ENCODE data around the gene OS9.

Gene OS9

DNA sequence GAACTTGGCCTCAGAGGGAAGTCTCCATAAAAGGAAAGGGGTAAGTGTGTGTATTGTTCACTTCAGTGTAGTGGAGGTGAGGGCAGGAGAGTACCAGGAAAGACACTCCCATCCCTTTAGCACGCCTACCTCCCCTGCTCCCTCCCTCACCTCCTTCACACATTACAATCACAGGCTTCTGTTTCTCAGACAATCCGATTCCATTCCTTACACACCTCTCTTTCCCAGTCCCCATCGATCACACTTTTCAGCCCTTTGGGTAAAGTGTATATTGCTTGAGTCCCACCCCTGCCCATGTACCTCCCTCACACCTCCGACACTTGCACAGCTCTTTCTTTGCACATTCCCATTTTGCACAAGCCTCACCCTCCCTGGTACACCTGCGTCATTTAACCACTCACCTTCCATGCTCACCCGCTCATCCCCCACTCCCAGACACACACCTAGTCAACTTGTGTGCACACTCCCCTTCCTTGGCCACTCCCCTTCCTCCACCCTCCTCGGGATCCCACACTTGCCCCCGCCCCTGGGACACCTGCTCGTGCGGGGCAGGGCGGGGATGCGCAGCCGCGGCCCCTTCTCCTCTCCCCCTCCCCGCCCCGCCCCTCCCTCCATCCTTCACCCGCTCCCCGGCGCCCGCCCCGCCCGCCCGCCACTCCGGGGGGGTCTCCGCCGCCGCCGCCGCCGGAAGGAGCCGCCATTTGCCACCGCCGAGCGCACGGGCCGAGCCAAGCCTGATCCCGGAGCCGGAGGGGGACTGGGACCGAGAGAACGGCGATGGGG, 60.7 kb downstream of the OS9 start, which contains the start of gene MARCHF9:
MARCHF9 (plus strand) TSS at position 693 of the 783 bp plus-strand sequence. CDS start 426 bp downstream, outside the sequence.
- DNase-seq: peak; percentile 77

DNA sequence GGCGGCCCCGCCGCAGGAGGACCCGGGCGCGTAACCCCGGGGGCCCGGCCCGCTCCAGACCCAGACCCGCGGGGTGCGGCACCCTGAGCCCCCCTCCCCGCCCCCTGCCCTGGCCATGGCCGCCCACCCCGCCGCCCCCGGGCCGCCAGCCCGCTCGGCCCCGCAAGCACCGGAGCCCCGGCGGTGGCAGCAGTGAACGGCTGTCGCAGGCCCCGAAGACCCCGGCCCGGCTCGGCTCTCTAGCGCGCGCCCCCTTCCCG, 61.2 kb downstream of the OS9 start:
- DNase-seq: no peak

DNA sequence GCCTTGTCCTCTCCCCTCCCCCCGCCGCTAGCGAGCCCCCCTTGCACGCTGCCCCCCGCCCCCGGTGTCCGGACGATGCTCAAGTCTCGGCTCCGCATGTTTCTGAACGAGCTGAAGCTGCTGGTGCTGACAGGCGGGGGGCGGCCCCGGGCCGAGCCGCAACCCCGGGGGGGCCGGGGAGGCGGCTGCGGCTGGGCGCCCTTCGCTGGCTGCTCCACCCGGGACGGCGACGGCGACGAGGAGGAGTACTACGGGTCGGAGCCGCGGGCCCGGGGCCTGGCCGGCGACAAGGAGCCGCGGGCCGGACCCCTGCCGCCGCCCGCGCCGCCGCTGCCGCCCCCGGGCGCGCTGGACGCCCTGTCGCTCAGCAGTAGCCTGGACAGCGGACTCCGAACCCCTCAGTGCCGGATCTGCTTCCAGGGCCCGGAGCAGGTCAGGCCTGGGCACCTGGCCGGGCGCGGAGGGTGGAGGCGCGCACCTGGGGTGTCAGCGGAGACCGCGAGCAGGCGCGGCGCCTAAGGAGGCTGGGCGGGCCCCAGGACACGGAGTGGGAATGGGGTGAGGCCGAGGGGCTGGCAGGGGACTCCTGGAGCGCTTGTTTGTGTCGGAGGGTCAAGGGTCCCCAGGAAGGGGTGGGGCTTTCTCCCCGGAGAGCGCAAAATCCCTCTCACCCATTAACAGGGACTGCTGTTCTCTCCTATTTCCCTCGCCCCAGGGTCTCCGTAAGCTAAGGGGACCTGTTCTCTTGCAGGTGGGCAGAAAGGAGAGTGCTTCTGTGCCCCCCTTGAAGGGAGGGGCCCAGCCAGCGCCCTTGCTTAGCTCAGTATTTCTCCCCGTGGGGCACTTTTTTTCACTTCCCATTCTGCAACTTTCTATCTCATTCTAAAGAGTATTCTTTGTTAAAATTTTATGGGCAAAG, 61.8 kb downstream of the OS9 start:
- peak; percentile 43 for DNase-seq

DNA sequence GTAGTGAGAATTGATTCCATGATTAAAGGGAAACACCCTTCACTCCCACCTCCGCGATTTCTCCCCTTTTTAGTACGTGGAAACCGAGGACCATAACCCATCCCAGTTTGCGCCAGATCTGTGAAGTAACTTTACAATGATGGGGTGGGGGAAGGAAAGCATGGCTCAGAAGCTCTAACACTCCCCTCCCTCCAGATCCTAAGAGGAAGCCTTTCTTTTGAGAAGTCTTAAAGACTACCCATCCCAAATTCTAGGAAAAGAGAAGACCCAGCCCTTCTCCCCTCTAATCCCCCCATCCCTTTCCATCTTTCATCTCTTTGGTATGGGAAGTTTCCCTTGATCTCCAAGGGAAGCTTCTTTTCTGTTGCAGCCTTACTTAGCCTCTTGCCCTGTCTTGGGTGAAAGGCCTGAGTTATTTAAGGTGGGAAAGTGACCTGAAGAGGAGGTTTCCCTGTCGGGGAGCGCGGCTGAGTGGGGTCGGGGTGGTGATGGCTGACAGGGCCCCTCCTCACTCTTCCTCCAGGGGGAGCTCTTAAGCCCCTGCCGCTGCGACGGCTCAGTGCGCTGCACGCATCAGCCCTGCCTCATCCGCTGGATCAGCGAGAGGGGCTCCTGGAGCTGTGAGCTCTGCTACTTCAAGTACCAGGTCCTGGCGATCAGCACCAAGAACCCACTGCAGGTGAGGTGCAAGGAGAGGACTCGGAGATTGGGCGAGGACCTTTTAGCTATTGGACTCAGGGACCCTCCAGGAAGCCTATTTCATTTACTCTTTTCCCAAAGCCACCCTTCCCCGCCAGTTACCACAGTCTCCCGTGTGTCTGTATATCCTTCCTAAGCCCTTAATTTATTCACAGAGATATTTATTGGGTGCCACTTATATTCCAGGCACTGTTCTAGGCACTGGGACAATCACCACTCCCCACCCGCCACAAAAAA, 62.7 kb downstream of the OS9 start:
- peak; percentile 88 for DNase-seq

DNA sequence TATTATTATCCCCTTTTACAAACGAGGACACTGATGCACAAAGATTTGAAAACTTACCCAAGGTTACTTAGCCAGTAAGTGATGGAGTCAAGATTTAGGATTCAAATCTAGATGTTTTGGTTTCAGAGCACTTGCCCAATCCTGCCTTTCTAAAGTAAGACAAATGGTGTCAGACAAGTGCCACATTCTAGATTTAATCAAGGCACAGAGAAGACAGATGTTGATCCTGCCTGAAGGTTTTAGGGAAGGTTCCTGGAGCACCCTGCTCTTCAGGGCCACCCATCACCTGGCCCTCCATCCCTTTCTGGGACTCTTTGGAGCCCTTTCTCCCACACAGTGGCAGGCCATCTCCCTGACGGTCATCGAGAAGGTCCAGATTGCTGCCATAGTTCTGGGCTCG, 63.8 kb downstream of the OS9 start:
- no peak for DNase-seq

DNA sequence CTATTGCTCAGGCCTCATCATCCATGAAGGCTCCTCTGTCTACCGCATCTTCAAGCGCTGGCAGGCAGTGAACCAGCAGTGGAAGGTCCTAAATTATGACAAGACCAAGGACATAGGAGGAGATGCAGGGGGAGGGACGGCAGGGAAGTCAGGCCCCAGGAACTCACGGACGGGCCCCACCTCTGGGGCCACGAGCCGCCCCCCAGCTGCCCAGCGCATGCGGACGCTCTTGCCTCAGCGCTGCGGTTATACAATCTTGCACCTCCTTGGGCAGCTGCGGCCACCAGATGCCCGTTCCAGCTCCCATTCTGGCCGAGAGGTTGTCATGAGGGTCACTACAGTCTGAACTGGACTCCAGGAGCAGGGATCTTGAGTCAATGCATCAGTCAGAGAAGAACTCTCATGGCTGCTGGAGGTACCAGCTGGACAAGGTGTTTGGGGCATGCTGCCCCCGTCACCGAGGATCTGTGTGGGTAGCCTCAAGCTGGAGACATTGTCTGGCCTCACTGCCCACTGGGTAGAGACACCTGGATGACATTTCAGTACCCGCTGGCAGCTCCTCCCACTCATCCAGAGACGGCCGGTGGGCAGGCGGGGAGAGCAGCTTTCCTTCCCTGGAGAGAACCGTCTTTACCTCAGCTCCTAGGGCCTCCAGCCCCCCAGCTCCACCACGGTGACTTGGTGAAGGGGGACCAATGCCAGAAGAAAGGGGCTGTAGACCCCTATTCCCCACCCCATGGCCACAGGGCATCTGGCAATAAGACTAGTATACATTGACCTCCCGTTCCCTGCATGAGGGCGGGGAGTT, 64.8 kb downstream of the OS9 start:
- DNase-seq: no peak

DNA sequence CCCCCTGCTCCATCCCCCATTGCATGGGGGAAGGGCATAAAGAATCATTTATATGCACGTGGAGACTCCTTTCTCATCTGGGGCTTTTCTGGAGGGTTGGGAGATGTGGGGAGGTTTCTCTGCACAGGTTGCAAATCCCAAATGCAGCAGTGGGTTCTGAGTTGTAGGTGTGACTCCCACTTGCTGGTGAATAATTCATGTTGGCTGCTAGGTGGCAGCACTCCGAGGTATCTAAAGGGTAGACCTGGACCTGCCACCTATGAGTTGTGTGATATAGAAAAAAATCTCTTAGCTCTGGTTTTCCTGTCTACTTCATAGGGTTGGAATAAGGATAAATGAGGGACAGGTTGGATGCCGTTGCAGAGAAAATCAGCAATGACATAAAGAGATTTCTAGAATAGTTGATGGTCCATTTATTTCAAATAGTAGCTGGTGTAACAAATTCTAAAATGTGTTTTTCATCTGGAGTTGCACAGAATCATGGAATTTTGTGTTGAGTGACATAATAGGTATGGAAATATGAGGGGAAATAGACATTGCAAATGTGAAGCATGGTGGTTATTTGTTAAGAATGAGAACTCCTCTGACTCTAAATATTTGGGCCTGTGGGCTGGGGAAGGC, 65.5 kb downstream of the OS9 start:
- peak; percentile 62 for DNase-seq

DNA sequence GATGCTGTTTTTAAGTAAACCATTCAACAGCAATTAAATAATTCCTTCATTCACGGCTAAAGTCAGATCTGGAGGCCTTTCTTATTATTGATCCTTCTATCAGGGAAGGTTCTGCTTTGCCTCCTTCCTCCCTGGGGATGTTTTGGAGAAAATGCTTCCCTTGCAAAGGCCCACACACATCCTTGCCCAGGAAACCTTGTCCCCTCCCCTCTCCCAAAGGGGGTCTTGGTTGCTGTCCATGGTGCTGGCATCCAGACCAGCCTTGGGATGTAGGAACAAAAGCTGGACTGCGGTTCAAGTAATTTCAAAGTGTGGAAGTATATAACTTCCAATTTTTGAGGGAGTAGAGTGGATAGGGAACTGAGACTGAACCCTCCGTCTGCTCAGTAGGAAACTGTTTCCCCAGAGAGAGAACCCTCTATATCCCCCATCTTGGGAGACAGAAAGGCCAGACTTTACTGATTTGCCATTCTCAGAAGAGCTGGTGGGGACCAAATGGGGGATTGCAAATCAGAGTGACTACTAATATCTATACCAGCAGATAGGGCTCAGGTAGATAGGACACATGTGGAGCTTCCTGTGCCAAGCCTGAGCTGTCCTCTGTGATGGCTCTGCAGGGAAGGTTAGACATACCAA, 66.5 kb downstream of the OS9 start:
- DNase-seq: no peak

DNA sequence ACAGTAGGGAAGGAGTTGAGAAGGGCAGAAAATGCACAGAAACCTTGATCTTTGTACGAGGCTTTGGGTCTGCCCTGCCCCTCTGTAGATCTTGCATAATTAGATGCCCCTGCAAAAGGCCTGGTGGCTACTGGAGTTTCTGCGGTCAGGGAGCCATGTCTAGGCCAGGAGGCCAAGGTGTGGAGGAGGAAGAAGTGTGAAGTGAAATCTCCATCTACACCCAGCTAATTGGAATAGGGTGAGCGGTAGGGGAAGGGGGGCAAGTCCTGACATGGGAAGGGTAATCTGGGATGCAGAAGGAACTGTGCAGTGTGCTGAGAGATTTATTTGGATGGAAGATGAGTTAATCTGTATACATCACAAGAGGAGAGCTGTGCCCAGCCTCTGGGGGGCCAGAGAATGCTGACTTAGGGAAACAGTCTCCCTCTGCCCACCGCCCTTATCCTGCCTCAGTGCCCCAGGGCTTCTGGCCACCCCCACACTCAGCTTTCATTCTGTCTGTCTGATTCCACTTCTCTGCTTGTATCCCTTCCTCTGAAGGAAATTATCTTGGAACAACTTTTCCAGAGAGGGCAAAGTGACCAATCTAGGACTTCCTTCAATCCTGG, 67.6 kb downstream of the OS9 start:
- no peak for DNase-seq

DNA sequence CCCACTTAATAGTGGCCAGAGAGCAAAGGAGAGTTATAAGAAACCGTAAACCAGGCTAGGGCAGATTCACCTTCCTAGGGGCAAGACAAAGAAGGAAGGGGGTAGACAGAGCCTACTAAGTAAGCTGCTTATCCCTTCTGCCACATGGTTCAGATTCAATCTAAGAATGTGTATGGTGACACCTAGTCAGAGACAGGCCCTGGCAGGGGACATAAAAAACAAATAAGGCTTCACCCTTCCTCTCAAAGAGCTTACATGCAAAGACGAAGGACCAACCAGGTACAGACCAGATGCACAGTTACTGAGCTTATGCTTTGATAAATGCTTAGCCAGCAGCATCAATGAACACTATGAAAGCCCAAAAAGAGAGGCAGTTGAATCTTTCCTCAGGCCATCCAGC, 68.5 kb downstream of the OS9 start:
- DNase-seq: no peak

DNA sequence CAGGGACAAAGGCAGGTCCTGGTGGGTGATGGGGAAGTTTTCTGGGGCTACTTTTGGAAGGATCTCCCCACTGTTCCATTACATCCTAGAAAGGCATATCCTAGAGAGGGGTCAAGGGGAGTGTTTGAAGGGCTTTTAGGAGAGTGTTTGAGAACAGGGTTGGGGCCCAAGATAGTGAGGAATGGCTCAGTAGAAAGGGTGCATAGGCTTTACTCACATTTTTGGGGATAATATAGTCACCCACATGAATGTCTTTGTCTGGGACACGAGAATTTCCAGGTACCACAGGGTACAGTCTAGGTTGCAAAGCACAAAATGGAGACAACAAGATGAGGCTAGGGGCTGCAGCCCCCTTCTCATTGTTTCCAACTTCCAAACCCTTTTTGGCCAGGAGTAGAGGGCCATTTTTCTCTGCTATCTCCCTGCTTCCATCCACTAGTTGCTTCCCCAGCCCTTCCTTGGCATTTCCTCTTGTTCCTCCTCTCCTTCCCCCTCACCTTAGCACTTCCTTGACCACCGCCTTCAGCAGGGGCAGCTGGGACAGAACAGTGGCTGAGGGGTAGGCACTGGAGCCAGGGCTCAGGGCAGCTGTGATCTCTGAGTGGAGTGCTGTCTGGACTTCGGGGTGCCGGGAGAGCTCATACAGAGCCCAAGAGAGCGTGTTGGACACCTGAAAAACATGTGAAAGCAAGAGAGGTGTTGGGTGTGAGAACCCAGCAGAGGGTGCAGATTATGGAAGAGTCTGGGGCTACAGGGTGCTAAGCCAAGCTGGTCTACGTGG, 70.1 kb downstream of the OS9 start:
- DNase-seq: no peak

DNA sequence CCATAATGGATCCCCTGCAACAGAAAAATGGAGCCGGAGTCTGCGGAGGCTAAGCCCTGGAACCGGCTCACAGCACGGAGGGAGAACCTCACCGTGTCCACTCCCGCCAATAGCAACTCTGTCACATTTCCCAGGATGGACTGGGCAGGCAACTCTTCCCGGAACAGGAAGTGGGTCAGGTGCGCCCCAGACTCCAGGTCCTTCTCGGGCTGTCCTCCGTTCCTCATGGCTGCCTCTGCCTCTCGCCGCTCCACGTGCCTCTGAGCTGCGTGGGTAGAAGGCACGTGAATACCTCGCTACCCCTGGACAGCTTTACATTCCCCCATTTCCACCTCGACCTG, 70.7 kb downstream of the OS9 start:
- peak; percentile 12 for DNase-seq

DNA sequence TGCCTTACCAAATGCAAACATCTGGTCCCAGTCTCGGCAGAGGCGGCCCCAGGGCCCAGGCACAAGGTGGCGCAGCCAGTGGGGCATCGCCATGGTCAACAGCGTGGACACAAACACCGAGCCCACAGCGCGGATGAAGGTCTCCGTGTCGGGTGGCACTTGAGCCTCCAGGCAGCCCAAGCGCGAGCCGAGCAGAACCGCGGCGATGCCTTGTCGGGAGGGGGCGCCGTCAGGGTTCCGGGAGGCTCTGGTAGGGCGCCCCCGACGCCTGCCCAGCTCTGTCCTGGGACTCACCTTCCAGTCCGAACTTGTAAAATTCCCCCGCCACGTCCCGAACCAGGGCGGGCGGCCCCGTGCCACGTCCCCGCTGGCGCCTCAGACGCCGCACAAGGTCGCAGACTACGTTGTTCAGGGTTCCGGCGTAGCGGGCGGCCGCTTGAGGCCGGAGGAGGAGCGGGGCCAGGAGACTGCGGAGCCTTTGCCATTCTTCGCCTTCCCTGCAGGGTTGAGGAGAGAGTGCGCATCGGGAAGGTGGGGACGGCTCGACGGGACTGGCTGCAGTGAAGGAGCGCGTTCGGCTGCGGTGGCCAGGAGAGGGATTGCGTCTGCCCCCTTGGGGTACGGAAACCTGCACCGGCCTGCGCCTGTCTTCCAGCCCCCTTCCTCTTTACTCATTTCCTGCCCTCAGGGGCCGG, 71.2 kb downstream of the OS9 start:
- DNase-seq: peak; percentile 63

DNA sequence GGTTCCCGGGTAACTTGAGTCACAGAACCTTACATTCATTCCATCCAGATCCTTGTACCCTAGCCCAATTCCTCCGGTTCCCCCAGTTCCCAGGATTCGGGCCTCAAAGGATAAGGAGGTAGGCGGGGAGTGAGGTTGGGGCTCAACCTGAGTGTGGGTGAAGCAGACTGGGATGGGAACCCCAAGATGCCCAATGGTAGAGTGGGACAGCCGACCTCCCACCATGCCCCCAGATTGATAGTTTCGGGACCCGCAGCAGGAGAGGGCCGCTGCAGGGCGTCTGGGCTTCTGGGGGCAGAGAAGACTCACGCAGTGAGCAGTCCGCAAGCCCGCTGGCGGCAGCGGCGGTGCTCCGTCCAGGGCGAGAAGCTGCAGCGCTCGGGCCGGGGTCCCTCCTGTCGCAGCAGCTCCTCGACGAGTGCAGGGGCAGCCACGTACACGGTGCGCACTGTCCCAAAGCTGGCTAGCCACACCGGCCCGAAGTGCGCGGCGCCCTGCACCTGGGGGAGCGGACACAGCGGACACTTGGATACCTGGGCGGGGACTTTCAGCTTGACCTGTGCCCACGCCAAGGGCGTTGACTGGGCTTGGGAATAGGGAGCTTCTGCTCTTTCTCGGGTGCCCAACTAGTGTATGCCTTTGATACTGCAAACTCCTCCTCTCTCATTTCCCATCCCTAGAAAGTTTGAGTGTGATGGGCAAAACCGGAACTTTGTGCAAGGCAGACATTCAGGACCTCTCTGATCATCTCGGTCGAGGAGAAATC, 71.9 kb downstream of the OS9 start:
- DNase-seq: peak; percentile 27

DNA sequence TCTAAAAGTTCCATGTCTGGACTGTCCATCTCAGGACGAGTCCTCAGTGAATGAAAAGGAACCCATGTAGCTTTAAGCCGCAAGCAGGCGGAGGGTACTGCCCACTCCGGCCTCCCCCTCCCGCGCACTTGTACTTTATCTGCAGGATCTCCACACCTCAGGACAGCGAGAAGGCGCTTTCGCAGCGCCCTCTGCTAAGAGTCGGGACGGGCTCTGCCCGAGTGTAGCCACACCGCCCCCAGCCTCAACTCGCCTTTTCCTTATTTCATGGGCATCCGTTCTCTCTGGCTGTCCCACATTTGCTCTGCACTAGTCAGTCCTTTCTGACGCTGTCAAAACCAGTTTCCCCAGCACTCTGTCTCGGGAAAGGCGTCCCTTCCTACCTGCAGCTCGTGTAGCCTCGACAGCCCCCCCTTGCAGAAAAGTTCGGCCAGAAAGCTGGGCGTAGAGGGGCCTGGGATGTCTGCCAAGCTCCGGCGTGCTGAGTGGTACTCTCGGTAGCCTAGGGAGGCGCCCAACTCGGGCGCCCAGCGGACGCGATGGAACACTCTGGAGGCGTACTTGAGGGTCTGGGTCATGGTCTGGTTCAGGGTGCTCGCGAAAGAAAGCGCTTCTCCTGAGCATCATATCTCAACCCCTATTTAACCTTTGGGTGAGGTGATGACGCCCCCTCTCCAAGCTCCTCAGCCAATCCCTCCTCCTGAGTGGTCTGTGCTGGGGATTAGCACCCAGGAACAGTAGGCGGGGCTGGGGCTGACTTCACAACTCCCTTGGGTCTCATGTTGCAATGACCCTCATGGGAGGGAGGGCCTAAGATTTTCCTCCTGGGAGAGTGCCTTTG, 72.8 kb downstream of the OS9 start, which contains the start of gene CYP27B1:
CYP27B1 (minus strand) TSS at position 615 of the 841 bp plus-strand sequence; CDS start at position 578, 37 bp downstream.
- DNase-seq: peak; percentile 49

DNA sequence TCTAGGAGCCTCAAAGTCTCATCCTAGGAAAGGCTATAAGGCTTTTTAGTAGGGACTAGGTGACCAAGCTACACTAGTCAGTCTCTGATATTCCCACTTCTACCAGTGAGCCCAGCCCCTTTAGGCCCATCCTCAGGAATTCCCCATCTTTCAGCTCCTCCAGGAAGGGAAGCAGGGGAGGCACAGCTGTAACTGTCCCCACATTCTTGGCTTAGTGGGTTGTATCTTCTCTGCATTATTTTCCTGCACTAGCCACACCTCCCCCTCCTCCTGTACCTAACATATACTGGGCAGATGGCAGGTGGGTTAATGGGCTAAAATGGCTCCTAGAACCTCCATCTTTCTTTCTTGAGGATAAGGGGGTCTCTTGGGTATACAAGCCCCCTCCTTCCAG, 73.4 kb downstream of the OS9 start:
- DNase-seq: no peak

DNA sequence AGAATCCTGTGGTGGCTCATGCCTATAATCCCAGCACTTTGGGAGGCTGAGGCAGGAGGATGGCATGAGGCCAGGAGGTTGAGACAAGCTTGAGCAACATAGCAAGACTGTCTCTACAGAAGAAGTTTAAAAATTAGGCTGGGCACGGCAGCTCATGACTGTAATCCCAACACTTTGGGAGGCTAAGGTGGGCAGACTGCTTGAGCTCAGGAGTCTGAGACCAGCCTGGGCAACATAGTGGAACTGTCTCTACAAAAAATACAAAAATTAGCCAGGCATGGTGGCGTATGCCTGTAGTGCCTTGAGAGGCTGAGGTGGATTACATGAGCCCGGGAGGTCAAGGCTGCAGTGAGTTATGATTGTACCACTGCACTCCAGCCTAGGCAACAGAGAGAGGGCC, 73.9 kb downstream of the OS9 start:
- DNase-seq: no peak

DNA sequence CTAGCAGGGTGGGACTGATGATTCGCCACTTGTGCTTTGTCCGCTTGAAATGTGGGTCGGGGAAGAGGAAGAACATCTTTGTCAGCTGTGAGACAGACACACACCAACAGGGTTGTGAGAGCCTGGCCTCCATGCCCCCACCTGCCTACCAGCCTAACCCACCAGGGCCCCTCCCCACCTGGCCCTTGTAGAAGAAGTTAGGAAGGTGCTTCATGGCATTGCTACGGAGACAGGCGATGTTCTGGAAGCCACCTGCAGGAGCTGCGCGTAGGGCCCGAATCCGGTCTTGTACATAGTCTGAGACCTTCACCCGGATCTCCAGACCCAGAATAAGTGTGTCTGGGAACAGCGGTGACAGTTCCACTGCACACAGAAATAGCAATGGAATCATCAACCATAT, 75.7 kb downstream of the OS9 start:
- no peak for DNase-seq

Measured in hematopoietic multipotent progenitor cell treated with erythropoietin and hydrocortisone succinate and interleukin-3 and kit ligand, for 4 days (in vitro differentiated cells).